ENCODE data around the gene PSMD11.
"Not testable (repeated sequence)": the region's sequence is repeated elsewhere in the genome, so short reads cannot be mapped to it uniquely, and the experiment has no call there.

The PSMD11 gene

DNA sequence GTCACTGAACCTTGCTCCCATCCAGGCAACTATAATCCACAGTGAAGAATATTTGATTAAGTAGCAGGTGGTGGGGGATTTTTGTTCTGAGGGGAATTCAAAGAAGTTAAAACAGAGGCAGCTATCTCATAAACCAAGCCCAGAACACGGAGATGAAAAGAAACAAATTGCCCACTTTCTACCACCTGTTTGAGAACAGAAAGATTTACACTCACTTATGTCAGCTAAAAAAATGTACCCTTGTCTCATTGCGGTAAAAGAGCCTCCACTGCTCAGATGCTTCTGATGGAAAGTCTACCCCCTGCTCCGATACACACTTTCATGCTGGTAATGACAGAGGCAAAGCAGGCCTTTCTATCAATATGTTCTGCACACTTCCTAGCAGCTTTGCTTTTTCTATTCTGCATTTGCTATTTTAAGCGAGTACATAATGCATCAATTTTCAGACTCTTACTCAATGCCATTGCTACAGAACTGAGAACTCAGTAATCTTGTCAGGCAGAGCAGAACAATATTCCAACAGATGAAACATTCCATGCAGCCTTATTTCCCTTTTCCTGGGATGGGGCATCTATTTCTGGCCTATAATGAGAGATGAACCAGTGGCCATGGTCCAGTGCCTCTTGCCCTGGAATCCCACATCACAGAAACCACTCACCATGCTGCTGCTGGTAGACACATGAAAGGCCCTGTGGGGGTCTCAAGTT, 71.5 kb downstream of the PSMD11 start:
- no peak for DNase-seq

DNA sequence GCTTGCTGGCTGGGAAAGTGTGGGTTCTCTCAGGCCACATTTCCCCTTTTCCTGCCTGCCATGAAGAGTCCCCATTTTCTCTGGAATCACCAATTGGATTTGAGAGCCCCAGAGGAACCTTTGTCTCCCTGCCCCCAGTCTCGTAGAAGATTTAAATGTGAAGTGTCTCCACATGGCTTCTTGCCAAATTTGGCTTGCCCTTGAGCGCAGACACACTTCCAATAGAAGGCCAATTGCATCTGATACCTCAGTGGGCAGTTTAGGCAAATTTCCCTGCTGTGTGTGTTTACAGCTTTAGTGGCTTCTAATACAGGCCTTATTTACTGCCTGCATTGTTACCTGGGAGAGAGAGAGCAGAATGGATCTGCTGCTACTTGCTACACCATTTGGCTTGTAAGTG, 72.1 kb downstream of the PSMD11 start:
- DNase-seq: peak; percentile 80

DNA sequence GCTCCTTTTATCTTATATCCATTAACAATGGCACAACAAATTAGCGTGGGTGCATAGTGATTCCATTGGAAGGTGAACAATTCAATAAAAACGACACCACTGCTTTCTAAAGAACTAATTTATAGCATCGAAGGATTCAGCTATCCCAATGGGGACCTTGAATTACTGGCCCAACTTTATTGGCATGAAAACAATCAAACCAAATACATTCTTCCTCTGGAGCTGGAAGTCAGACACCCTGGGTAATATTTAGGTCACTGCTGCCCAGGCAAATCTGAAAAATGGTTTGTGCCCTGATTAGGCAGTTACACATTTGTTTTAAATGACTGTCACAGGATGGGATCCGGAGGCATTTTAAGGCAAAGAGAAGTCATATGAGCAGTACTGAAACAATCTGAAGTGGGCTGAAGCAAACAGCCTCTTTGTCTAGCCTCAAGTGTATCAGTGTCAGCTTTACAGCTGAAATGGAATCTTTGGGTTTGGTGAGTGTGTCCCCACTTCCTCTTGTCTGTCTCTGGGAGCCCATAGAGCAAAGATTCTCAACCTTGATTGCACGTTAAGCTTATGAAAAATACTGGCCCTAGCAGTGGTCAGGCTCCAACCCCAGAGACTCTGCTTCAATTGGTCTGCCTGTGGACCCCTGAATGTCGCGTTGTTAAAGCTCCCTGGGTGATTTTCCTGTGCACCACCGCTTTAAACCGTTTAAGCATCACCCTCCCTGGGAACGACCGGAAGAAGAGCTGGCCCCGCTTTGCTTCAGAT, 72.8 kb downstream of the PSMD11 start:
- DNase-seq: peak; percentile 44

DNA sequence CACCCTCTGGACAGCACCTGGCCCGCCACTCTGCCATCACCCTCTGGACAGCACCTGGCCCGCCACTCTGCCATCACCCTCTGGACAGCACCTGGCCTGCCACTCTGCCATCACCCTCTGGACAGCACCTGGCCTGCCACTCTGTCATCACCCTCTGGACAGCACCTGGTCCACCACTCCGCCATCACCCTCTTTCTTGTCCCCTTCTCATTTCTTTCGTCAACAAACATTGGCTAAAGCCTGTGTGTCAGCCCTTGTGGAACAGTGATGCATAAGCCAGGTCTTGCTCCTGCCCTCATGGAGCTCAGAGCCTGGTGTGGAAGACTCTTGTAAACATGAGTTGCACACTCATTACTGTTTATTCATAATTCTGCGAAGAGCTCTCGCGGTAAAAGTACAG, 73.7 kb downstream of the PSMD11 start:
- no peak for DNase-seq

DNA sequence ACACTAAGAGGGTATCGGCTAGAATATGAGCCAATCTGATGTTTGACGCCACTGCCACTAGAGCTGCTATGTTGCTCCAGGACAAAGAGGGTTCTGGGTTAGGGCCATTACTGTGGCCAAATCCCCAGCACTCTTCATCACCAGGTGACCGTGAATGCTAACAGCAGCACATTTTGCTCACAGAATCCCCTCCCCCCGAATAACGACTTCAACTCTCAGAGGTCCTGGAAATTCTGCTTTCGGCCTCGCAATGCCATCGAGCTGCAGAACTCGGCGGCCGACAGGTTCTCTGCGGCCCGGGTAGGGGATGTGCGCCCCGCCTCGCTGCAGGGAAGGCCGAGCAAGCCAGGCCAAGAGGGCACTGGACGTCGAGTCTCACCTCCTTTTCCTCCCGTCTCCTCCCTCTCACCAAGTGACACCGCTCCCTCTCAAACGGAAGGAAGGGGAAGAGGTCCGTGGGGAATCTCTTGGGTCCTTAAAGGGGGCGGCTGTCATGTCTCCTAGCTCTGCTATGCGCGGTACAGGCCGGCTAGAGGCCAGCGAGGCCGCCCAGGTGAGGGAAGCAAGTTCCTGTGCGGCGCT, 74.4 kb downstream of the PSMD11 start:
- DNase-seq: no peak

- peak; percentile 91 for DNase-seq
Measured at GRCh38 chr17:32519228-32520103, 75.2 kb downstream of the PSMD11 start.

- peak; percentile 75 for DNase-seq
Measured at GRCh38 chr17:32520104-32520701, 75.9 kb downstream of the PSMD11 start.

GRCh38 chr17:32520737-32521404, 76.6 kb downstream of the PSMD11 start:
- DNase-seq: no peak

DNA sequence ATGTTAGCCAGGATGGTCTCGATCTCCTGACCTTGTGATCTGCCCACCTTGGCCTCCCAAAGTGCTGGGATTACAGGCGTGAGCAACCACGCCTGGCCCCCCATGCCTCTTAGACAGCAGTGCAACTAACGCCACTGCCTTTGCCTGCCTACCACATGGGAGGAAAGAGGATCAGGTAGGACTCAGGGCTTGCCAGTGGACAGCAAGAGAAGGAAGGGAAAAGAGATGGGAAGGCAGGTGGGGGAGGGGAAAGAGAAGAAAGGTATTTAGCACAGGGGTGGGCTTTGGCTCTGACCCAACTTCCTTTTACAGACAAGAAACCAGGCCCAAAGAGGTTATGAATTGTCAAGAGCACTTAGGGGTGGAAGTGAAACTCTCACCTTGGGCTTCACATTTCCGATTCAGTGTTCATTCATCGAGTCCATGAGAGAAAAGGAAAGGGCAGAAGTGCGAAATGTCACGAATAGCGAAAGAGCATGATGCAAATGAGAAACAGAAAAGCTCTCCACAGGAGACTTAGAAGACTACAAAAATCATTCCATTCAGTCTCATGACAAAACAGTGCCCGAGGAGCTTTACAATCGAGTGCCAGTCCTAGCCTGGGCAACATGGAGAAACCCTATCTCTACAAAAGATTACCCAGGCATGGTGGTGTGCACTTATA, 78.8 kb downstream of the PSMD11 start:
- DNase-seq: no peak

DNA sequence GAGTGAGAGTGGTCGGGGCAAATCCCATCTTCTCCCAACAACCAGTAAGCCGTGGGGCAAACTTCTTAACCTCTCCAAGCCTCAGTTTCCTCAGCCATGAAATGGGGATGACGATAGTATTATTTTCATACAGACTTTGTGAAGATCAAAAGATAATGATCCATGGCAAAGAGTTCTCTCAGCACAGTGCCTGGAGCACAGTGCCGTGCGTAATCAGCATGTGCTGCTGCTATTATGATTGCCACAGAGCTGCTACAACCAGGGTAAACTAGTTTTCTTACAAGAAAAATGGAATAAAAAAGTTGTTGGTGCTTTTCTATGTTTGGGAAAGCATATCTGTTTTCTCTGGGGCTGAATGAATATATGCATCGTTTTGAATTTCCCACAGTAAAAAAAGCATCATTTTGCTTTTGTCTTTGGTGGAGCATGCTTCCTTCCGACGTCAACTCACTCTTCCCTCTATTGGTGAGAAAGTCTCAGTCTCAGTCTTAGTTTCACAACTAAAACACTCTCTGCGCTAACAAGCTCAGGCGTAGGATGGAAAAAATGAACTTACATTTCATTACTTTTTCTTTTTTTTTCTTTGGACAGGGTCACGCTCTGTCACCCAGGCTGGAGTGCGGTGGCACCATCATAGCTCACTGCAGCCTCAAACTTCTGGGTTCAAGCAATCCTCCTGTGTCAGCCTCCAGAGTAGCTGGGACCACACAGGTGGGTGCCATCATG, 79.7 kb downstream of the PSMD11 start:
- no peak for DNase-seq

GRCh38 chr17:32524553-32524880, 80.2 kb downstream of the PSMD11 start:
- not testable (repeated sequence) for DNase-seq

DNA sequence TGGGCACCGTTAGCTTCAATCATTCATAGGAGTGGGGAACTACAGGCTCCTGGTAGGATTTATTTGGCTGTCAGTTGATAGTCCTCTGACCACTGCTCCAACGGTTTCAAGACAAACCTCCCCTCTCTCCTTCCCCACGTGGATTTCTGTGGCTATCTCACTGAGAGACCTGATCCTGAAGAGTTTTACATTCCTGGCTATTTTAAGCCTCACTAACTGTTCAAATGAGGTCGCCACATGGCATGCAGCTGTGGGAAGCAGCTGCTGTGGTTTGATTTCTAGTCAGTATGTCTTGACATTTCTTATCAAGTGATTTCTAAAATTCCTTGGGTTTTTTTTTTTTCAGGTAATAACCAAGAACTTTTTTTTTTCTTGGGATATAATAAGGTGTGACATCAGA, 80.8 kb downstream of the PSMD11 start:
- no peak for DNase-seq

DNA sequence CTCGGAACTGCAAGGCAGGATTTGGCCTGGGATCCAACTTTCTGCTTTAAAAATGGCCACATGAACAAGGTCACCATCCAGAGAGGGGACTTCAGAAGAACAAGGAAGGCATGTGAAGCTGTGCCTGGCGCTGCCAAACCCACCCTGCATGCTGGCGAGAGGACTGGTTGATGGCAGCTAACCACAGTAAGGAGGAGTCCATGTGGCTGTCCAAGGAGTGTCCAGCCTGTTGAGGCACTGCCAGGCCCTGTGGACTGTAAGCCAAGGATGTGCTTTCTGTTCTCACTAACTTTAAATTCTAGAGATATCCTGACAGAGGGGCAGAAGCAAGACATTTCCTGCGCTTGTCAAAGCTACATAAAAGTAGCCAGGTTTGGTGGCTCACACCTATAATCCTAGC, 82.8 kb downstream of the PSMD11 start:
- DNase-seq: no peak

DNA sequence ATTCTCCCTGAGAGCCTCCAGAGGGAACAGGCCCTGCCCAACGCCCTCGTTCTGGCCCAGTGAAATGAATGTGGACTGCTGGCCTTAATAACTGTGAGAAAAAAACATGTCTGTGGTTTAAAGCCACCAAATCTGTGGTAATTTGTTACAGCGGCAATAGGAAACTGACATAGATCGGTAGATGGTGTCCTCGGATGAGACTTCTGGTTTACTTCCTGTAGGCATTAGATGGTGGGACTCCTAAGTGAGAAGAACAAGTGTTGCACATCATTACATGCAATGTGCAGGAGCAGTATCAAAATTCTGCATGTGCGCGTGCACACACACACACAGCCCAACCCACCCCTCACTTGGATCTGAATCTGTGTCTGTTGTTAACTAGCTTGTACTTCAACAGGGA, 84.5 kb downstream of the PSMD11 start:
- no peak for DNase-seq

GRCh38 chr17:32529604-32530003, 85.3 kb downstream of the PSMD11 start:
- peak; percentile 76 for DNase-seq

Measured in NCI-H1436 (cell line).